NCI-H345 treated with DMSO at 0.1 percent for 48 hours (cell line): ENCODE data around the gene CIBAR2.
"Not testable (repeated sequence)": the region's sequence is repeated elsewhere in the genome, so short reads cannot be mapped to it uniquely, and the experiment has no call there.

Experiments used
- DNase-seq: peaks from one replicate; lab custom pipeline; 2025; ENCODE audit not compliant: unreplicated experiment; lab: John Stamatoyannopoulos, UW

CIBAR2 gene

DNA sequence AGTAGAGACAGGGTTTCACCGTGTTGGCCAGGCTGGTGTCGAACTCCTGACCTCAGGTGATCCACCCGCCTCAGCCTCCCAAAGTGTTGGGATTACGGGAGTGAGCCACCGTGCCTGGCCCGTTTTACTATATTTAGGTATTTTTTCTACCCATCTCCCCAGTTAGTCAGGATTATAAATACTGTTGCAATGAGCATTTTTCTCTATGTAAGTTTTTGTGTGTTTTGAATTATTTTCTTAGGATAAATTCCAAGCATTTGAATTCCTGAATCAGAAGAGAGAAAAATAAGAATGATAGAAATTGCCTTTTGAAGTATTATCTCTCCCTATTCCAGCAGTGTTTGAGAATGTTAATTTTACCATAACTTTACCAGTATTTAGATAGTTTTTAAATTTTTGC lies 48.1 kb downstream of the CIBAR2 start:
- DNase-seq = no peak

DNA sequence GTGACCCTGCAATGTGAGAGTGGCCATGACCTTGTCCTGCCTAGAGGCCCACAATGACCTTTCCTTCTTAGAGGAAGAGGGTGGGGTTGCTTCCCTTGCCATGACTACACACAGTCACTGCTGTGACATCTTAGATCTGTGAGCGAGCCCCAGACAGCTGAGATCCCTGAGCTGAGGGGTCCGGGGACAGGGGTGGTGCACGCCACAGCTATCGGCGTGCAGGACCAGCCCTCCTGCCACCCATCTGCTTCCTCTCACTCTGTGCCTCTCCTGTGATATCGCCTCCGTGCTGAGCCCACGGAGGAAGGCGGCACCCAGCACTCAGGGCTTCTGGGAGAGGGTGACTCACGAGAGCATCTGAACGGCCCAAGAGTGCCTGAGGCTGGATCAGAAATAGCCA lies 49.4 kb downstream of the CIBAR2 start:
- DNase-seq = no peak

- DNase-seq = no peak
Observed at GRCh38 chr16:85062323-85062722, 49.9 kb downstream of the CIBAR2 start.

DNA sequence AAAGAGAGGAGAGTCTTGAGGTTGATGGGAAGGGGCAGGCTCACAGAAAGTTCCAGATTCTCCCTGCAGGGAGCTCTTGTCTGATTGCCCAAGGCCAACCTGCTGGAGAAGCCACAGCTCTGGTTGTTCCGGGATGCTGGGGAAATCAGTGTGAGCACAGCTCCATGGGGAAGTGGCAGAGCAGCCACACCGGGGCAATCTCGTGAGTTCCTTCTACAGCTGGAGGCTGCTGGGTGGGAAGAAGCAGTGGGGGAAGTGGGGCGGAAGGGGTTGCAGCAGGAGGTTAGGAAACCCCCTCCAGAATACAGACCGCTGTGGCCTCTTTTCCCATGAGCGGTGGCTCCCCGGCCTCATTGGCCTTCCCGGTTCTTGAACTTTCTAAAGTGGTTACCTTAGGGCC lies 50.7 kb downstream of the CIBAR2 start:
- no peak for DNase-seq

DNA sequence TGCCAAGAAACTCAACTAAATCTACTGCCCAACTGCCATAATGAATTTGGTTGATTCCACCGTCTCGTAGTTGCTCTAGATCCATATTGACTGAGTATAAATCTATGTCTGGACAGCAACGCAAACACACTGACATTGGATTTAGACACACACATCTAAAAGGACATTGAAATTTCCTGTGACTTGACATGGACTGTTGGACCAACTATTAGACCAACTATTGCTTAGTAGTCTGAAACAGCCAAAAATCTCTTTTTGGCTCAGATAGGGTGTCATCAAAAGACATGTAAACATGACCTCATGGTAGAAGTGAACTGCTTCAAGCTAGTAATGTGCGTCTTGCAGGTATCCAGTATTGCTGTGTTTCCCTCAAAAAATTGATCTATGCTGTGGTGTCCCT lies 53.4 kb downstream of the CIBAR2 start:
- no peak for DNase-seq

DNA sequence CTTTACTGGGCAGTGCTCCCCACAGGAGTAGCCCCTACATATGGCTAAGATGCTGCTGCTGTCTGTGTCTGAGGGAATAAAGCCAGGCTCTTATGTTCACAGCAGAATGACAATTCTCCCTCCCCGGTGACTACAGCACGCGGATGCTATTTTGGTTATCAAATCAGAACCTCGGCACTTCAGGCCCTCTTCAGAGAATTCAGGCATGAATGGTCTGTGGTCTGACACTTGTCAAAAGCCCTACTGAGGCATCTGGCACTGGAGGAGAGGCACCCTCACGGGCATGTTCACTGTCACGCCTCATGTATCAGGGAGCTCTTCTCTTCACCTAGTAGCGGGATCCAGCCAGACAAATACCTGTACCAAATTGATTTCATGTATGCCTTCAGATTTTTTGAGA lies 54.3 kb downstream of the CIBAR2 start:
- DNase-seq = peak; percentile 83

DNA sequence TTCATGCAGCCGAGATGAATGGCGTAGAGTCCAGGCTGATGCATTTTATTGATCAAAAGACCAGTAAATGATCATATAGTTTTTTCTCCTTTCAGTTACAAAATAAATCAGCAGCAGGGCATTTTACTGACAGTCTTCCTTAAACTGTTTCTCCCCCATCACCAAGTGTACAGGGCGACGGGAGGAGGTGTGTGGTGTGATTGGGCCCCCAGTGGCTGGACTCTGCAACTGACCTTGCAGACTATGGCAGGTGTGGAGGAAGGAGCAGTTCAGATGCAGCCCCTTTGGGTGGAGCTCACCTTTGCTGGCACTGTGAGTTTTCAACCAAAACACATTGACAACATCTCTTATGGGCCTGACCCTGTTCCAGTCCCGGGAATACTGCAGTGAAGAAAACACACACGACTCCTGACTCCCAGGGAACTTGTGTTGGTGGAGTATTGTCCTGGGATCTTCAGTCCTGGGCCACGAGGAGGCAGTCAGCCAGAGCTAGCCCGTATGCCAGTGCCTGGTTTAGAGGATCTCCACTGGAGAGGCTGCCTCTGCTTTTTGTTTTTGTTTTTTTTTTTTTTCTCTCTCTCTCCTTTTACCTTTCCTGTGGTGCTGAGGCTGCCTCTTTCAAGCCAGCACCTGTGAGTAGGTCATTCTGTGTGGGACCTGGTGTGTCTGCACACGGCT lies 54.9 kb downstream of the CIBAR2 start:
- no peak for DNase-seq

- no peak for DNase-seq
Observed at GRCh38 chr16:85056211-85056748, 56.0 kb downstream of the CIBAR2 start.

DNA sequence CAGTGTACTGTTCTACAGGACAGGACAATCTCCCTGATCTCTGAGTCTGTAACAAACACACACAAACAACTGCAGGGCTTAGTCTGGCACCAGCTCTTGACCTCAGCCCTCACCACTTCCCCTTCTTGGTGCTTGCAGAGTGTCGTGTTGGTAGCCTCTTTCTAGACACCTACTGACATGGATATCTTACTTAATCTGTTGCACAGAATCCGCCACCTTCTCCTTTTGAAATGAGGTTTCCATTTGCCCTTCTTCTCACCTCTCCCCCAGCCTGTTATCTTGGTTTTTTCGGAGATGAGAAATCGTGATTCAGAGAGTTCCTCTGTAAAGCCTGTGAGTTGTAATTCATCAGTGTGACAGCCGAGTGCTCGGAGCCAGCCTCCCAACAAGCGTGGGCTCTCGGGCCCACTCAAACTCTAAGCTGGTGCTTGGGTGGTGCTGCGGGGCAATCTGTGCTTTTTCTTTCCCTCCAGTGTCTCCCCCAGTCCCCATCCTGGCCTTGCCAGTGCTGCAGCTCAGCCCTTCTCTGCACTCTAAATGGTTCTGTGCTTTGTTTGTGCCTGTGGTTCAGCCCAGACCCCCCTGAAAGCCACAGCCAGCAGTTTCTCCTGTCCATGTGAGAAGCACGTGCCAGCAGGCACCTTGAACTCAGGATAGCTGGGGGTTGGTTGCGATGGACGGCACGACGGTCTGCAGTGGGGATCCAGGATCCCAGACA lies 56.6 kb downstream of the CIBAR2 start:
- no peak for DNase-seq

- DNase-seq = no peak
Observed at GRCh38 chr16:85054948-85055492, 57.3 kb downstream of the CIBAR2 start.

- not testable (repeated sequence) for DNase-seq
Observed at GRCh38 chr16:85054321-85054720, 58.0 kb downstream of the CIBAR2 start.

DNA sequence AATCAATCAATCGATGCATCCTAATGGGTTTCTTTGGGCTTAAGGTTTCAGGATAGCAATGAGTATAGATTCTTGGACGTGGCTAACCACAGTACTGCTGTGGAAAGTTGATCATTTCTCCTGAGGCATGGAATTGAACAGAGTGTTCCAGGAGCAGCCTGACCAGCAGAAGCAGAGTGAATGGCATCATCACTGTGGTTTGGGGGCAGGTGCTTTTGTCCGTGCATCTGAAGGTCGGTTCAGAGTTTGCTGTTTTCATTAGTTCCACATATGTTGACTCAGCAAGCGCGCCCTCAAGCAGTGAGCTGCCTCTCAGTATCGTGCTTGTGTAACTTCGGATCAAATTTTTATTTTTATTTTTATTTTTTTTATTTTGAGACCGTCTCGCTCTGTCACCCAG lies 59.7 kb downstream of the CIBAR2 start:
- DNase-seq = no peak

GRCh38 chr16:85051683-85052082 lies 60.6 kb downstream of the CIBAR2 start:
- DNase-seq = no peak

- no peak for DNase-seq
Observed at GRCh38 chr16:85051067-85051581, 61.1 kb downstream of the CIBAR2 start.

DNA sequence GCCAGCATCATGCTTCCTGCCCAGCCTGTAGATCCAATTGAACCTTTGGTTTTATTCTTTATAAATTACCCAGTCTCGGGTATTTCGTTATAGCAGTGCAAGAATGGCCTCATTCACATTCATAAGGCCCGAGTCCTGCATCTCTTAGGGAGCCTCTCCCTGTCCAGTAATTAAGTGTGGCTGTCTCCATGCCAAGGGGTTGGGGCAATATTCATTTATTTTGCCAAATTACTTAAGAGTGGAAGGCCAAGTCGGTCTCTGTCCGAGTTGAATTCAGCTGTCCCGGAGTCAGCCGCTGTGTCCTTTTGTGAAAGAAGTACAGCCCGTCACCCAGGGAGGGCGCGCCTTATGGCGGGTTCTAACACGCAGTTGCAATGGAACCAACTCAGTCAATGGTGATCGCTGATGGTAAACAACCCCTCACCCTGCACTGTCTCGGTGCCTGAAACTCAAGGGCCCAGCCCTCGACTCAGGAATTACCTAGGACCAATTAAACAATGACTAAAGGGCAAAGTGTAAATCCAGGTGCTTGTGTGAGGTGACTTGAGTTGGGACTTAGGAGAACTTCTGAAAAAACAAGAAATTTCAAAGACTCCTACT lies 62.5 kb downstream of the CIBAR2 start:
- DNase-seq = no peak

GRCh38 chr16:85048921-85049562 lies 63.2 kb downstream of the CIBAR2 start:
- no peak for DNase-seq
